ENCODE measurements around the gene OR1E1. TPM values are rescaled to one million over a fixed set of nuclear protein-coding genes. Genes with fewer than 3 reads are reported as not detected.
"Not testable (repeated sequence)": the region's sequence is repeated elsewhere in the genome, so short reads cannot be mapped to it uniquely, and the experiment has no call there.

The OR1E1 gene
- polyA plus RNA-seq, 1 donor from 2014 or later = not detected

DNA sequence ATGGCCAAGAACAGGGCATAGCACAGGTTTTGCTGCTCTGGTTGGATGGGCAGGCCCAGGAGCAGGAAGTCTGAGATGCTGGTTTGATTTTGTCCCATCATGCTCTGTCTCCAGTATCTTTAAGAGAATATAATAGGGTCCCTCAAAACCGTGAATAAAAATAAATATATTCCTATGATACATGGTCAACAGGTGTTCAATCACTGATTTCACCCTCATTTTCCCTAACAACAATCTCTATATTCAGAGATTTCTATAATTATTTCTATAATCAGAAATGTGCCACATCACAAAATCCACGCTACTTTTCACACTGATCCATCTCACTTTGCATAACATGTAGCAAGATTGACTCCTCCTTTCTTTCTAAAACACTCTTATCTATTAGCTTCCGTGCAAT lies 35.5 kb upstream of the OR1E1 start, which contains the start of gene OR1E2:
Gene OR1E2 (minus strand): TSS at position 101 of the 400 bp plus-strand sequence. CDS start 0 bp downstream, at position 101.
- H4K20me1 ChIP-seq (ENCODE audit: insufficient read depth) = no peaks in the 10 kb centered on the region
- H3K9me3 ChIP-seq (ENCODE audit: low read length) = no peaks in the 10 kb centered on the region
- no peak within 1 kb of the TSS for H2AFZ ChIP-seq (ENCODE audit: low read depth, low read length)
- no peaks in the 10 kb centered on the region for H3K9me2 ChIP-seq (ENCODE audit: insufficient read depth, low read length)
- no peaks in the 10 kb centered on the region for H3F3A ChIP-seq (ENCODE audit: insufficient read depth, low read length, poor library complexity, severe bottlenecking)
- no peaks in the 10 kb centered on the region for H3K36me3 ChIP-seq (ENCODE audit: insufficient read depth, low read length)
- H3K4me2 ChIP-seq (ENCODE audit: low read length) = no peak within 1 kb of the TSS
- H3K27me3 ChIP-seq (ENCODE audit: insufficient read depth, low read depth, low read length) = no peaks in the 10 kb centered on the region
- no peak within 1 kb of the TSS for H3K9ac ChIP-seq (ENCODE audit: low read length)
- H3K27ac ChIP-seq (ENCODE audit: low read length) = no peak within 1 kb of the TSS
- no peaks in the 10 kb centered on the region for H3K79me2 ChIP-seq (replicated peaks; ENCODE audit: insufficient read depth, low read length)
- H3K4me3 ChIP-seq (ENCODE audit: low read length) = no peak within 1 kb of the TSS
- TF ChIP-seq EZH2 (IDR thresholded peaks at IDR 0.05; ENCODE audit: borderline replicate concordance, insufficient read depth, low read length, poor library complexity, severe bottlenecking) (no peak), TAF1 (IDR thresholded peaks at IDR 0.05; ENCODE audit: low read depth) (no peak), EP300 (conservative IDR thresholded peaks at IDR 0.05; ENCODE audit: poor library complexity, severe bottlenecking) (no peak), POLR2AphosphoS5 (IDR thresholded peaks at IDR 0.05) (no peak), RAD21 (conservative IDR thresholded peaks at IDR 0.05) (no peak), SMC3 (conservative IDR thresholded peaks at IDR 0.05; ENCODE audit: poor library complexity) (no peak), MXI1 (conservative IDR thresholded peaks at IDR 0.05; ENCODE audit: poor library complexity, severe bottlenecking) (no peak)
- TF ChIP-seq, protein P1, sequence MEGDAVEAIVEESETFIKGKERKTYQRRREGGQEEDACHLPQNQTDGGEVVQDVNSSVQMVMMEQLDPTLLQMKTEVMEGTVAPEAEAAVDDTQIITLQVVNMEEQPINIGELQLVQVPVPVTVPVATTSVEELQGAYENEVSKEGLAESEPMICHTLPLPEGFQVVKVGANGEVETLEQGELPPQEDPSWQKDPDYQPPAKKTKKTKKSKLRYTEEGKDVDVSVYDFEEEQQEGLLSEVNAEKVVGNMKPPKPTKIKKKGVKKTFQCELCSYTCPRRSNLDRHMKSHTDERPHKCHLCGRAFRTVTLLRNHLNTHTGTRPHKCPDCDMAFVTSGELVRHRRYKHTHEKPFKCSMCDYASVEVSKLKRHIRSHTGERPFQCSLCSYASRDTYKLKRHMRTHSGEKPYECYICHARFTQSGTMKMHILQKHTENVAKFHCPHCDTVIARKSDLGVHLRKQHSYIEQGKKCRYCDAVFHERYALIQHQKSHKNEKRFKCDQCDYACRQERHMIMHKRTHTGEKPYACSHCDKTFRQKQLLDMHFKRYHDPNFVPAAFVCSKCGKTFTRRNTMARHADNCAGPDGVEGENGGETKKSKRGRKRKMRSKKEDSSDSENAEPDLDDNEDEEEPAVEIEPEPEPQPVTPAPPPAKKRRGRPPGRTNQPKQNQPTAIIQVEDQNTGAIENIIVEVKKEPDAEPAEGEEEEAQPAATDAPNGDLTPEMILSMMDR (IDR thresholded peaks at IDR 0.05; ENCODE audit: poor library complexity, severe bottlenecking) = no peak
- TF ChIP-seq, protein P2, sequence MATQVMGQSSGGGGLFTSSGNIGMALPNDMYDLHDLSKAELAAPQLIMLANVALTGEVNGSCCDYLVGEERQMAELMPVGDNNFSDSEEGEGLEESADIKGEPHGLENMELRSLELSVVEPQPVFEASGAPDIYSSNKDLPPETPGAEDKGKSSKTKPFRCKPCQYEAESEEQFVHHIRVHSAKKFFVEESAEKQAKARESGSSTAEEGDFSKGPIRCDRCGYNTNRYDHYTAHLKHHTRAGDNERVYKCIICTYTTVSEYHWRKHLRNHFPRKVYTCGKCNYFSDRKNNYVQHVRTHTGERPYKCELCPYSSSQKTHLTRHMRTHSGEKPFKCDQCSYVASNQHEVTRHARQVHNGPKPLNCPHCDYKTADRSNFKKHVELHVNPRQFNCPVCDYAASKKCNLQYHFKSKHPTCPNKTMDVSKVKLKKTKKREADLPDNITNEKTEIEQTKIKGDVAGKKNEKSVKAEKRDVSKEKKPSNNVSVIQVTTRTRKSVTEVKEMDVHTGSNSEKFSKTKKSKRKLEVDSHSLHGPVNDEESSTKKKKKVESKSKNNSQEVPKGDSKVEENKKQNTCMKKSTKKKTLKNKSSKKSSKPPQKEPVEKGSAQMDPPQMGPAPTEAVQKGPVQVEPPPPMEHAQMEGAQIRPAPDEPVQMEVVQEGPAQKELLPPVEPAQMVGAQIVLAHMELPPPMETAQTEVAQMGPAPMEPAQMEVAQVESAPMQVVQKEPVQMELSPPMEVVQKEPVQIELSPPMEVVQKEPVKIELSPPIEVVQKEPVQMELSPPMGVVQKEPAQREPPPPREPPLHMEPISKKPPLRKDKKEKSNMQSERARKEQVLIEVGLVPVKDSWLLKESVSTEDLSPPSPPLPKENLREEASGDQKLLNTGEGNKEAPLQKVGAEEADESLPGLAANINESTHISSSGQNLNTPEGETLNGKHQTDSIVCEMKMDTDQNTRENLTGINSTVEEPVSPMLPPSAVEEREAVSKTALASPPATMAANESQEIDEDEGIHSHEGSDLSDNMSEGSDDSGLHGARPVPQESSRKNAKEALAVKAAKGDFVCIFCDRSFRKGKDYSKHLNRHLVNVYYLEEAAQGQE (IDR thresholded peaks at IDR 0.05; ENCODE audit: borderline replicate concordance) = no peak

DNA sequence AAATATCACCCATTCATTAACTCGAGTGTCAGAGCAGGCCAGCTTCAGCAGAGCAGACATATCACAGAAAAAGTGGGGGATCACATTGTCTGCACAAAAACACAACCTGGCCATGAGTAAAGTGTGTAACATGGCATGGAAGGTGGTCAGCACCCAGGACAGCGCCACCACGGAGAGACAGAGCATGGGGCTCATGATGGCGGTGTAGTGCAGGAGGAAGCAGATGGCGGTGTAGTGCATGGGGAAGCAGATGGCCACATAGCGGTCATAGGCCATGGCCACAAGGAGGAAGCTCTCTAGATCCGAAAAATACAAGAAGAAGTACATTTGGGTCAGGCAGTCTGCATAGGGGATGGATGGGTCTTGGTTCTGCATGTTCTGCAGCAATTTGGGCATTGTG lies 35.0 kb upstream of the OR1E1 start:
- H3K4me3 ChIP-seq (ENCODE audit: low read length); H3K9ac ChIP-seq (ENCODE audit: low read length); H3K9me2 ChIP-seq (ENCODE audit: insufficient read depth, low read length); H3K27ac ChIP-seq (ENCODE audit: low read length); H2AFZ ChIP-seq (ENCODE audit: low read depth, low read length); H3K9me3 ChIP-seq (ENCODE audit: low read length); H3F3A ChIP-seq (ENCODE audit: insufficient read depth, low read length, poor library complexity, severe bottlenecking); H3K4me2 ChIP-seq (ENCODE audit: low read length); H3K36me3 ChIP-seq (ENCODE audit: insufficient read depth, low read length); H3K79me2 ChIP-seq (replicated peaks; ENCODE audit: insufficient read depth, low read length); H3K27me3 ChIP-seq (ENCODE audit: insufficient read depth, low read depth, low read length); H4K20me1 ChIP-seq (ENCODE audit: insufficient read depth): not testable (repeated sequence)

DNA sequence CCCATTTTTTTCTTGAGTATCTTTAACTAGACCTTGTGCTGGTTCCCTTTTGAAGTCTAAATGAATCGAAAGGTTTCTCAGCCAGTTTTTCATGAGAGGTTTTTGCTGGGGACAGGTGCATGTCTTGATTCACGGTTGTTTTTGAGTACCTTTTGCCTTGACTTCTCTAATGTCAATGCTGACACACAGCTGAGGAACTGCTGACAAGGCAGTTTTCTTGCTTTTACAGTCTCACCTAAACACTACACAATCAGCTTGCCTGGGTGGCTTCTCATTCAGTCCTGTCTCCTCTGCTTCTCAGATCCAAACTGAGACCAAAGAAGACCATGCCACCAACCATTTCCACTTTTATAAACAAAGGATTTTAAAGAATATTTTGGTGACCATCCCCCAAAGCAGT lies 20.0 kb upstream of the OR1E1 start:
- H2AFZ ChIP-seq (ENCODE audit: low read depth, low read length) = no peak overlapping the region
- no peaks in the 10 kb centered on the region for H3K9me2 ChIP-seq (ENCODE audit: insufficient read depth, low read length)
- H3K4me3 ChIP-seq (ENCODE audit: low read length) = no peak overlapping the region
- no peaks in the 10 kb centered on the region for H3K79me2 ChIP-seq (replicated peaks; ENCODE audit: insufficient read depth, low read length)
- H3K9ac ChIP-seq (ENCODE audit: low read length) = no peak overlapping the region
- no peak overlapping the region for H3K4me2 ChIP-seq (ENCODE audit: low read length)
- H3K9me3 ChIP-seq (ENCODE audit: low read length) = no peaks in the 10 kb centered on the region
- no peaks in the 10 kb centered on the region for H3F3A ChIP-seq (ENCODE audit: insufficient read depth, low read length, poor library complexity, severe bottlenecking)
- H3K27me3 ChIP-seq (ENCODE audit: insufficient read depth, low read depth, low read length) = no peaks in the 10 kb centered on the region
- TF ChIP-seq, protein P2 (IDR thresholded peaks at IDR 0.05; ENCODE audit: borderline replicate concordance) = no peak
- TF ChIP-seq, protein P1 (IDR thresholded peaks at IDR 0.05; ENCODE audit: poor library complexity, severe bottlenecking) = no peak
- TF ChIP-seq RAD21 (conservative IDR thresholded peaks at IDR 0.05) (no peak), EZH2 (IDR thresholded peaks at IDR 0.05; ENCODE audit: borderline replicate concordance, insufficient read depth, low read length, poor library complexity, severe bottlenecking) (no peak), SMC3 (conservative IDR thresholded peaks at IDR 0.05; ENCODE audit: poor library complexity) (no peak), MXI1 (conservative IDR thresholded peaks at IDR 0.05; ENCODE audit: poor library complexity, severe bottlenecking) (no peak), POLR2AphosphoS5 (IDR thresholded peaks at IDR 0.05) (no peak), EP300 (conservative IDR thresholded peaks at IDR 0.05; ENCODE audit: poor library complexity, severe bottlenecking) (no peak)
- no peaks in the 10 kb centered on the region for H4K20me1 ChIP-seq (ENCODE audit: insufficient read depth)
- no peaks in the 10 kb centered on the region for H3K36me3 ChIP-seq (ENCODE audit: insufficient read depth, low read length)
- H3K27ac ChIP-seq (ENCODE audit: low read length) = no peak overlapping the region

Data from neural cell (in vitro differentiated cells).